ENCODE measurements around the gene RNF220. TPM values are rescaled to one million over a fixed set of nuclear protein-coding genes. Genes with fewer than 3 reads are reported as not detected.

Gene RNF220
- total RNA-seq, 1 donor from 2014 or later = 58.4 TPM

DNA sequence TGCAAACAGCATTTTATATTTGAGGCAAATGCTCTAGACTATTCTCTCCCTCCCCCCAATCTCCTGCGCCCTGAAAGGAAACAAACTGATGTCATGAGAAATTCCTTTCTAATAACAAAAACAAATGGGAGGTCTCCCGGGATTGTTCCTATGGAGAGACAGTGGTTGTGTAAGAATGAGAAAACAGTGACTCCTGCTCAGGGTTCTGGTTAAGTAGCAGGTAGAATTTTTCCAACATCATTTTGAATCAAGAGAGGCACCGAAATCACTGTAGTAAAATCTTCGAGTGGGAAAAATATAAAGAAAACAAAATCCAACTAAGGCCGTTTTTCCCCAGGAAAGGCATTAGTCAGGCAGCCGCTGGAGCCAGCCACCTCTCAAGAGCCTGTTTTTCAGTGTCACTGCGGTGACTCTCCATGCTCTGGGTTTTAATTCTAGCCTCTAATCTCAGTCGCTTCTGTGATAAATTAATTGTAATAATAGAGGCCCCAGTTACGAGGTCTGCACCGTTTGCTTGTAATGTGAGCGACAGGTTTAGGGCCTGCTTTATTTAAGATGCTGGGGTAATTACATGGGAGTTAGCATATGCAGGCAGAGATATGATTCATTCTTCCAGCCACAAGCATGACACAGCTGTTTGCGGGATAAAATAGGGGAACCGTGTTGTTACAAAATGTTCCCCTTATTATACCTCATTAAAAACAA, 80.3 kb downstream of the RNF220 start:
- peaks cover 26% of the 10 kb centered on the region for H3K4me1 Mint-ChIP-seq (ENCODE audit: low read depth)
- H3K27ac Mint-ChIP-seq (ENCODE audit: unreplicated experiment) = peak overlapping the region; percentile 84
- no peak for DNase-seq (ENCODE audit: low spot score)
- peaks cover 2% of the 10 kb centered on the region for H3K27me3 Mint-ChIP-seq (ENCODE audit: low read depth)
- no peaks in the 10 kb centered on the region for H3K36me3 Mint-ChIP-seq (ENCODE audit: low read depth)
- H3K9me3 Mint-ChIP-seq (ENCODE audit: low read depth) = peaks cover under 1% of the 10 kb centered on the region
- TF ChIP-seq, protein P1, sequence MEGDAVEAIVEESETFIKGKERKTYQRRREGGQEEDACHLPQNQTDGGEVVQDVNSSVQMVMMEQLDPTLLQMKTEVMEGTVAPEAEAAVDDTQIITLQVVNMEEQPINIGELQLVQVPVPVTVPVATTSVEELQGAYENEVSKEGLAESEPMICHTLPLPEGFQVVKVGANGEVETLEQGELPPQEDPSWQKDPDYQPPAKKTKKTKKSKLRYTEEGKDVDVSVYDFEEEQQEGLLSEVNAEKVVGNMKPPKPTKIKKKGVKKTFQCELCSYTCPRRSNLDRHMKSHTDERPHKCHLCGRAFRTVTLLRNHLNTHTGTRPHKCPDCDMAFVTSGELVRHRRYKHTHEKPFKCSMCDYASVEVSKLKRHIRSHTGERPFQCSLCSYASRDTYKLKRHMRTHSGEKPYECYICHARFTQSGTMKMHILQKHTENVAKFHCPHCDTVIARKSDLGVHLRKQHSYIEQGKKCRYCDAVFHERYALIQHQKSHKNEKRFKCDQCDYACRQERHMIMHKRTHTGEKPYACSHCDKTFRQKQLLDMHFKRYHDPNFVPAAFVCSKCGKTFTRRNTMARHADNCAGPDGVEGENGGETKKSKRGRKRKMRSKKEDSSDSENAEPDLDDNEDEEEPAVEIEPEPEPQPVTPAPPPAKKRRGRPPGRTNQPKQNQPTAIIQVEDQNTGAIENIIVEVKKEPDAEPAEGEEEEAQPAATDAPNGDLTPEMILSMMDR (IDR thresholded peaks at IDR 0.05) = no peak
- peak overlapping the region; percentile 5 for H3K4me3 Mint-ChIP-seq (ENCODE audit: unreplicated experiment)

DNA sequence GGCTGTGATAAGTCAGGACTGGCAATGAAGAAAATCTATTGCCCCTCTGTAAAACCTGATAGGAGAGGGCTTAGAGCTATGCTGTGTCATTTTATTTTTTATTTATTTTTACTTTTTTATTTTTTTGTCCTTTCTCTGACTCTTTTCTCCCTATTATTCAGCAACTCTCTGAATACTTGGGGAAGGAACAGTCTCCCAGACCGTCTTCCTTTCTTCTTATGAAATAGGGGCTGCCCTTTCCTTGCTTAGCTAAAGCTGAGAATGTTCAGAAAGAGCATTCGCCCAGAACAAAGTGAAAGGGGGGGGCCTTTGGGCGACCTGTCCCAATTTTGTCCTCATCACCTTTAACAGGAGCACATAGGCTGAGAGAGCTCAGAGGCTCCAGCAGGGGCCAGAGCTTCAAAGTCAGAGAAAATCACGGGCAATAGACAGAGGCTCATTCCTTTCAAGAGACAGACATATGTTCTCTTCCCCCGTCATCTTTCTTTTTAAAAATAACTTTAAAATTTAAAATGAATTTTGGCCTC, 80.9 kb downstream of the RNF220 start:
- H3K4me3 Mint-ChIP-seq (ENCODE audit: unreplicated experiment) = no peak overlapping the region
- no peaks in the 10 kb centered on the region for H3K27me3 Mint-ChIP-seq (ENCODE audit: low read depth)
- H3K4me1 Mint-ChIP-seq (ENCODE audit: low read depth) = peaks cover 26% of the 10 kb centered on the region
- DNase-seq (ENCODE audit: low spot score) = no peak
- peaks cover 6% of the 10 kb centered on the region for H3K9me3 Mint-ChIP-seq (ENCODE audit: low read depth)
- peaks cover 2% of the 10 kb centered on the region for H3K36me3 Mint-ChIP-seq (ENCODE audit: low read depth)
- peak overlapping the region; percentile 84 for H3K27ac Mint-ChIP-seq (ENCODE audit: unreplicated experiment)
- TF ChIP-seq, protein P1 (IDR thresholded peaks at IDR 0.05) = no peak

DNA sequence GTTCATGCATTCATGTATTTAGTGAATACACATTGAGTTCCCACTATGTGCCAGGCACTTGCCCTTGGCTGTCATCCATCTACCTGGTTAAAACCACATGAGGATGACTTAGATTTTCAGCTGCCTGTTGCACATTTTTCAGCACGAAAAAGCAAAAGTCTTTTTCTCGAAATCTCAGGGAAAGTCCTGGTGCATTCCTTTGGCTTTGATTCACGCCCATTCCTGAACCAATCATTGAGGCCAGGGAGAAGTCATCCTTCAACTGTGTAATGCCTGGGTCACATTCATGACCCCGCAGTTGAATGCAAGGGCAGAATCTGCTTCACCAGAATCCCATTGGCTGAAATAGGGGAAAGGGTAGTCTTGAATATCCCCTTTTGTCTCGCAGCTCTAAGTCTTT, 84.4 kb downstream of the RNF220 start:
- Mint-ChIP-seq H3K4me3 (ENCODE audit: unreplicated experiment) (no peak overlapping the region), H3K9me3 (ENCODE audit: low read depth) (peaks cover 16% of the 10 kb centered on the region), H3K27ac (ENCODE audit: unreplicated experiment) (no peak overlapping the region), H3K4me1 (ENCODE audit: low read depth) (peaks cover 20% of the 10 kb centered on the region), H3K36me3 (ENCODE audit: low read depth) (peaks cover 4% of the 10 kb centered on the region), H3K27me3 (ENCODE audit: low read depth) (peaks cover 4% of the 10 kb centered on the region)
- TF ChIP-seq, protein P1 (IDR thresholded peaks at IDR 0.05) = no peak
- no peak for DNase-seq (ENCODE audit: low spot score)

DNA sequence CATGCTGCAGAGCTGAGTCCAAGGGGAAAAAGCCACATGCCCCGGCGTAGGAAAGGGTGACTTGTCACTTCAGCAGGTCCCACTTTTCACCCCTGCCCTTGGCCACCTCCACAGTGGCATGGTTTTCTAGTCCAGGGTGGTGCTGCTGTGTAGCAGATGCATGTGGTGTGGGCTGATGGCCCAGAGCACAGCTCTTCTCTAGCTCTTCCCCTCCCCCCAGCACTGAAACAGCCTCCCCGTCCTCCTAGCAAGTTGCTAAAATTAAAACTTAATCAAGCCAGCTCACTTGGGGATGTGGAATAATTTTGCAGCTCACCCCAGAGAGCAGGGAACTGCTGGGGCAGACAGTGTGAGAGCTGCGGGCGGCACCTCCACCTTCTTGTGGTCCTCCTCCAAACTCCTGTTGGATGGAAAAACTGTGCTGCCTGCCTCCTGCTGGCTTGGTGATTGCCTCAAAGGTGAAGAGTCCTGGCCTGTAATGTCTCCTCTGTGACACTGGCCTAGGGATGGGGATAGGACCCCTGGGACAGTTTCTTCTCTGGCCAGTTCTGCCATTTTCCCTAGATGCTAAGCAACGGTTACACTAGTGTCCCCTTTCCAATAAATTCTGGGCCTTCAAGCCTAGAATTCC, 91.6 kb downstream of the RNF220 start:
- peaks cover 14% of the 10 kb centered on the region for H3K27me3 Mint-ChIP-seq (ENCODE audit: low read depth)
- peaks cover 1% of the 10 kb centered on the region for H3K36me3 Mint-ChIP-seq (ENCODE audit: low read depth)
- no peak for DNase-seq (ENCODE audit: low spot score)
- no peak overlapping the region for H3K4me3 Mint-ChIP-seq (ENCODE audit: unreplicated experiment)
- H3K9me3 Mint-ChIP-seq (ENCODE audit: low read depth) = peaks cover 5% of the 10 kb centered on the region
- TF ChIP-seq, protein P1 (IDR thresholded peaks at IDR 0.05) = no peak
- no peak overlapping the region for H3K27ac Mint-ChIP-seq (ENCODE audit: unreplicated experiment)
- peaks cover 2% of the 10 kb centered on the region for H3K4me1 Mint-ChIP-seq (ENCODE audit: low read depth)

DNA sequence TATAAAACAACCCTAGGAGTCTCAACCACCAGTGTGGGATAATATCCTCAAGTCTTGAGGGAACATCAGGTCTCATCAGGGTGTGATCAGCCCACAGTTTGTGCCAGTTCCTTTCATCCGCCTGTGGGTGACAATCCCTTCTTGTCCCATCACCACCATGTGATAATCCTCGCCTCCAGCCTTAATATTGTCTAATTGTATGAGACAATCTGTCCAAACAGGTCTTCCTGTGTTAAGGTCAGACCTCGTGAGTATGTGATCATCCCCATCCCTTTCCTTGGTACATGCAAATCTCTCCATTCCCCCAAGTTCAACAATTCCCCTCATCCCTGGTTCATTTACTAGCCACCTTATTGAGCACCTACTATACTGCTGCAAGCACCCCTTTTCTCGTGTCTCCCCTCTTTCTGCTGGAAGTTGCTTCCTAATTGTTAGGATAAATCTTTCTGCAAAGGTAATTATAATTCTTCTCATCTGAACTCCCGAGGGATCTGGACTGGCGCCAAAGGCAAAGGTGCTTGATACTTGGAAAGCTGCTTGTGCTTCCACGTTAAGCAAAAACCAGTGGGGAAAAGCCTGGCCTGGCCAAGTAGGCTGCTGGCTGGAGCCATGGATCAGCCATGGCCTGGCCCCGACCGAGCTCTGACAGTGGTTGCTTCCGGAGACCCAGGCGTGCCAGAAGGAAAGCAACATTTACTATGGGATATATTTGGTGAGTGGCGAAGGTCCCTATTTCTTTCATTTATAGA, 92.5 kb downstream of the RNF220 start:
- Mint-ChIP-seq H3K27ac (ENCODE audit: unreplicated experiment) (no peak overlapping the region), H3K9me3 (ENCODE audit: low read depth) (no peaks in the 10 kb centered on the region), H3K4me3 (ENCODE audit: unreplicated experiment) (no peak overlapping the region), H3K4me1 (ENCODE audit: low read depth) (peaks cover 2% of the 10 kb centered on the region), H3K36me3 (ENCODE audit: low read depth) (no peaks in the 10 kb centered on the region), H3K27me3 (ENCODE audit: low read depth) (peaks cover 14% of the 10 kb centered on the region)
- TF ChIP-seq, protein P1 (IDR thresholded peaks at IDR 0.05) = no peak
- no peak for DNase-seq (ENCODE audit: low spot score)

Data from chondrocyte (in vitro differentiated cells).